GM18505 (cell line): Measurements from ENCODE around the gene CUL1.

ENCODE experiments used
- ATAC-seq: cut with Tn5 transposase; IDR thresholded peaks from one replicate; pipeline ENCODE4 v1.9.1; 2021; ENCODE audit not compliant: unreplicated experiment
- POLR2A ChIP-seq: IDR thresholded peaks from 4 replicates; pipeline ENCODE4 v1.6.1; 2011; ENCODE audit warnings: borderline replicate concordance; ENCODE audit not compliant: insufficient read depth, insufficient read length; ENCODE audit errors: extremely low read depth

The CUL1 gene

GRCh38 chr7:148715027-148715426 is 16.3 kb downstream of the CUL1 start:
- no peak for TF ChIP-seq POLR2A
- no peak for ATAC-seq

DNA sequence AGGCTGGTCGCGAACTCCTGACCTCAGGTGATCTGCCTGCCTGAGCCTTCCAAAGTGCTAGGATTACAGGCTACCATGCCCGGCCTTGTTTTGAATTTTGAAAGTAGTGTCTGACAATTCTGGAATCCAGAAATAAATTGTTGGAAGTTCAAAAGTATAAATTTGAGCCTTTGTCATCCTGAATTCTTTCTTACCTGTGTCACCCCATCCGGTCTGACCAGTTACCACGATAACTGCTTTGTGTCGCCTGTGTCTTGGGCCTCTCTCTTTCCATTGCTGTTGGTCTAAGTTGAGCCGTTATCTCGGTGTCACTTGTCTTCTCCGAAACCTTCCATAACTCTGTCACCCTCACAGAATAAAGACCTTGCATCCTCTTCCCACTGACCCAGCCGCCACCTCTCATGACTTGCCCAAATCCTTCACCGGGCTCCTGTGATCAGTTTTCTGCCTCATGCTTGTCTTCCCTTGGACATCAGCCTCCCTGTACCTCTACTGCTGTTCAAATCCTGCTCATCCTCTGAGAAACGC is 18.6 kb downstream of the CUL1 start:
- ATAC-seq, result no peak
- TF ChIP-seq POLR2A, result no peak

- no peak for TF ChIP-seq POLR2A
- no peak for ATAC-seq
These were observed 19.7 kb downstream of the CUL1 start for GRCh38 chr7:148718431-148718830.

GRCh38 chr7:148719753-148720152 is 21.1 kb downstream of the CUL1 start:
- no peak for ATAC-seq

DNA sequence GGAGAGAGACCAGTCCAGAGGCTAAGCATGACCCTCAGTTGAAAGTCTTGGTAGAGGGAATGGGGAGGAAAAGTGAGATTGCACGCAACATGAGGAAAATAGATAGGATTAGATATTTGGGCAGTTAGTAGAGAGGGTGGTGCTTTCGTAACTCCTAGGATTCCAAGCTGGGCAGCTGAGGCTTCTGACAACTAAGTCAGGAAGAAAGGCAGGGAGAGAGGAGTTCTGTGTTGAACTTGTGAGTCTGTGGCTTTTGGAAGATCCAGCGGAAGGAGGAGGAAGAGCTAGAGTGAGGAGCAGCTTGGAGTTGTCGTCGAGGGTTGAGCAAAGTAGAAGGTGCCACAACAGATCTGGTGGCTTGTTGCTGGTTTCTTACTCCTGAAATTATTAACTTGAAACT is 21.8 kb downstream of the CUL1 start:
- TF ChIP-seq POLR2A, result no peak
- no peak for ATAC-seq

More at GRCh38 chr7:148719753-148720152, 21.1 kb downstream of the CUL1 start:
- no peak for TF ChIP-seq POLR2A

DNA sequence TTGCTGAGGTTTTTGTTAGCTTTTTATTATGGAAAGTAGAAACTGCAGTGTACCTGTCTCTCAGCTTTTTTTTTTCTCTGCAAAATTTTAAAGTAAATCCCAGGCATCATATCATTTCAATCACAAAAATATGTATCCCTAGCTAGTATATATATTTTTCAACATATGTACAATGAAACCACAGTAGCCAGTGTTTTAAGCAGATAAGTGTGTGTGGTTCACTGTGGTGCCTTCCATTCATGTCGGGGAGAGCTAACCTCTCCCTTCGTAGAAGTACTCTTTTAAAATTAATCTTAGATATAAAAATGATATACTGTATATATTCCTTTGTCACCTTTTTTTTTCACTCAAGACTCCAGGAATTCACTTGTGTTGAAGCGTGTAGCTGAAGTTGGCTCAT is 22.7 kb downstream of the CUL1 start:
- no peak for TF ChIP-seq POLR2A
- no peak for ATAC-seq

DNA sequence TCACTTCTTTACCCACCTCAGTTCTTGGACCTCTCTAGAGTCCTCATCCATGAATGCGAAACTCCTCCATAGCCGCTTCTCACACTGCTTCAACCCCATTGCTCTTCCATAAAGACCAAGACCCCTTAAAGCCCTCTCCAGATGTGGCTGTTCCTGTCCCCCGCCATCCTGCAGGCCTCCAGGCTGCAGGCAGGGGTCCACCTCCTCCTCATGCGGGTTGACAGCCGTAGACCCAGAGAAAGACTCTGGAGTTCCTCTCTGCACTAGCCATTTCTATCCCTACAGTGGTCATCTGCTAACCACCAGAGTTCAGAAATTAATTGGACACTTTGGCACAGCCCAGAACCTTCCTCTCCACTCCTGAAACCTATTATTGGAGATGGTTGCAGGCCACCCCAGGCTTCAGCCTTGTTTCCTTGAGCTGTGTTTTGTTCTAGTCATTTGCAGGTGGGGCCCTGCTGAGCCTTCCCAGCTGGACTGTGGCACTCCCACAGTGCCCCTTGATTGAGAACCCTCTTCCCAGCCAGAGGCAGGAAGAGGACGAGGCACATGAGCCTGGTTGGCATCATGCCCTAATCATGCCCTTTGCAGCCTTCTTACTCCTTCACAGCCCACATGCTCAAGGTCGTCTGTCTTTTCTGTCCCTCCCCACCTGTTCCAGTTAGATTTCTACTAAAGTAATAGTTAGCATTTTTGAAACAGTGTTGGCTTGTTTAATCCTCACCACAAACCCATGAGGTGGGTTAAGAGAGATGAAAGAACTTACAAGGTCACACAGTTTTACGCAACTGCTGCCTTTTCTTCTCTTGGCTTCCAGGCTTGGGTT is 23.9 kb downstream of the CUL1 start:
- no peak for ATAC-seq

DNA sequence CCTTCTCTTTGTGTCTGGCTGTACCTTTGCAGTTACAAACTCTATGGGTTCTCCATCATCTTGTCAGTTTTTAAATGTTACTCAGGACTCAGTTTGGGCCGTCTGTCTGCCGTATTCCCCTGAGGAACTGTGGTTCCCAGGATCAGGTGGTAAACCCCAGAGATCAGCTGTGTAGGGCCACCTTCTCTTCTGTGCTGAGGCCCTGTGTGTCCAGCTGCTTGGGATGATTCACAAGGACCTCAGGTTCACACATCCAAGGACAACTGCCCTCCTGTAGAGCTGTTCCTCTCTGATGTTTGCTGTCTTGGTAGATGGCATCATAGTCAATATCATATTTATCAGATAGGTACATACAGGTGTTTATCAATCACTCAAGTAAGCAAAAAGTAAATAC is 24.5 kb downstream of the CUL1 start:
- no peak for TF ChIP-seq POLR2A
- ATAC-seq, result no peak

More for the DNA sequence above, 23.9 kb downstream of the CUL1 start:
- TF ChIP-seq POLR2A, result no peak

GRCh38 chr7:148723846-148724245 is 25.1 kb downstream of the CUL1 start:
- no peak for ATAC-seq

DNA sequence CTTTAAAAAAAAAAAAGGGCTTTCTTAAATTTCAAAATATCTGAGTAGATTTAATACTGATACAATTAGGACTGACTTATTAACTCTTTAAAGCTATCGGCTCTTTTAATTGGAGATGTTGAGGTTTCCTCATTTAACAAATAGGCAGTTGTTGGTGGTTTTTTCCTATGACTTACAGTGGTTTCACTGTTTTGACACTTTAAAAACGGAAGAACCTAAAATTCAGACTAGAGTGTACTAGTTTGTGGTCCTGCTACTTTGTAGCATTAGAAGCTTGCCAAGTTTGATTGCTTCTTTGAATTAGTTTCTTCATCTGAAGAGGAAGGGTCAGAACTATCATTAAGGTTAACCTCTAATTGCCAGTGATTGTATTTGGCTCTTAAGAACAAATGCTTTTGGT is 27.7 kb downstream of the CUL1 start:
- no peak for TF ChIP-seq POLR2A
- ATAC-seq, result no peak

More at GRCh38 chr7:148723846-148724245, 25.1 kb downstream of the CUL1 start:
- no peak for TF ChIP-seq POLR2A

DNA sequence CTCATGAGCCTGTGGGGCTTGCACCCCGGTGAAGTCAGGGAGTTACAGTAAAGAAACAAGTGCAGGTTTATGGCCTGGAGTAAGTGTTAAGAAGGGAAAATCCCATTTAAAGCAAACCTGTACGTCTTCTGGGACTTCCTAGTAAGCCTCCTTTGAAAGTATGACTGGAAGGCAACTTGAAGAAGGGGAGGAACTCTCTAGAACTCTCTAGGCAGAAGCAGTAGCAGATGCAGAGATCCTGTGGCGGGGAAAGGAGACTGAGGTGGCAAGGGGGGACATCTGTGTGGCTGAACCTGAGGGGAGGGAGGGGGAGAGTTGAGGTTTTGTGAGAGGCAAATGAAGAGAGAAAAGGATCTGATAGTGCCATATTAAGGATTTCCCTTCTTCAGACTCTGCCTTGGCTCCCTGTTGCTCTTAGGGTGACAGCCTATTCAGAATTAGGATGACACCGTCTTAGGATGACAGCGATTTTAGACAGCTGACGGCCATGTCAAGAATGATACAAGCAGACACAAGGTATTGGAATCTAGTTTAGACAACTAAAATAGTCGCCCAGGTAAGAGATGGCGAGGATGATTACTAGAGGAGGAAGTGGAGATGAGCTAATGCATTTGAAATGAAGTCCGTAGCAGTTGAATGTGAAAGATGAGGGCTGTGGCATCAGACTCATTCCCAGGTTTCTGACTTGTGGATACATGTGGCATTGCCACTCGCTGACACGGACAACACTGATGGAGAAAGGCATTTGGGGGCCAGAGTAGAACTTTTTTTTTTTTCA is 29.0 kb downstream of the CUL1 start:
- ATAC-seq, result no peak
- no peak for TF ChIP-seq POLR2A

- TF ChIP-seq POLR2A, result no peak
- no peak for ATAC-seq
These were observed 31.5 kb downstream of the CUL1 start for GRCh38 chr7:148729984-148730733.

DNA sequence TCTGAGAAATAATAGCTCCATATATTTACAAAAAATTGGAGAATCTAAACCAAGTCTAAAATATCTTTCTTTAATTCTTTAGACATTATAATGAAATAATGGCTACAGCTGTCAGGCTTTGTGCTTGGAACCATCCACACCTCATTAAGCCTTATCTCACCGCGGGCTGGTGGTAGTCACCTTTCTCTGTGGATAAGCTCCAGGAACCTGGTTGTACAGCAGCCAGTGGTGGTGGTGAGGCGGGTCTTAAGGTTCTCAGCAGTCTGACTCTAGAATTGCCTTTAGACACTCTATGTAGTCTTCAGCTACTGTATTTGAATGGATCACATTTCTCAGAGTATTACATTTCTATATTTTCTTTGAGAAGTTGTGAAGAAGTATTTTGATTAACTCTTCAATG is 34.2 kb downstream of the CUL1 start:
- no peak for ATAC-seq
- no peak for TF ChIP-seq POLR2A
